Breast epithelium (tissue), 4 donors: Measurements from ENCODE around the gene APOO. TPM values are rescaled to one million over a fixed set of nuclear protein-coding genes. Genes with fewer than 3 reads are reported as not detected.

Experiments
- DNase-seq, 2 donors: peaks; one replicate each; pipeline ENCODE4 v3.0.0-alpha.2; 2019; ENCODE audit warnings: low spot score in 2 of 2
- H3K27ac ChIP-seq, 2 donors: fragments of 200-600 bp; sonication (generic) in 1 of 2; one replicate each; pipeline ENCODE4 v1.5.1; 2016 to 2019; ENCODE audit warnings: mild to moderate bottlenecking in 1 of 2
- H3K27me3 ChIP-seq, 2 donors: fragments of 200-600 bp; sonication (generic) in 1 of 2; one replicate each; pipeline versions ENCODE4 v1.5.1 to v1.6.0; 2017 to 2019; ENCODE audit warnings: control low read depth in 1 of 2, mild to moderate bottlenecking in 1 of 2
- H3K36me3 ChIP-seq: fragments of 200-600 bp; one replicate; pipeline ENCODE4 v1.5.1; 2019
- H3K4me1 ChIP-seq, 2 donors: fragments of 200-600 bp; sonication (generic); one replicate each; pipeline ENCODE4 v1.5.1; 2016 to 2019; ENCODE audit warnings: control low read depth in 1 of 2
- H3K4me3 ChIP-seq, 3 donors: fragments of 200-600 bp; sonication (generic); 1 replicate in 2 of 3; 2 replicates in 1 of 3; pipeline ENCODE4 v1.5.1; 2016 to 2019; ENCODE audit warnings: mild to moderate bottlenecking in 3 of 3, moderate library complexity in 2 of 3
- H3K9me3 ChIP-seq, 2 donors: fragments of 200-600 bp; sonication (generic) in 1 of 2; one replicate each; pipeline ENCODE4 v1.5.1; 2016 to 2019; ENCODE audit warnings: control low read depth in 1 of 2
- POLR2A ChIP-seq: fragments of 450-650 bp; IDR thresholded peaks from one replicate; pipeline ENCODE4 v1.6.1; 2016; ENCODE audit warnings: antibody characterized with exemption, mild to moderate bottlenecking, moderate library complexity
- POLR2AphosphoS5 ChIP-seq, 3 donors: sonication (generic); formaldehyde crosslinking; IDR thresholded peaks; one replicate each; pipeline ENCODE4 v1.6.1; 2017; ENCODE audit warnings: antibody characterized with exemption in 3 of 3
- intact Hi-C: fragments of 100-400 bp; cut with DNase I; formaldehyde crosslinking; loops from one replicate; pipeline ENCODE4 v1.15.1; 2023; ENCODE audit warnings: low total_unique reads
- total RNA-seq, 3 donors: library from RNA; depleted of rRNA; stranded (reverse); fragments of >200 nt; gene quantifications; one replicate each; pipeline ENCODE4 v1.1.0, GENCODE V29; 2016
- TF ChIP-seq, protein P1 (sequence below), 3 donors: fragments of 450-650 bp; IDR thresholded peaks; one replicate each; pipeline ENCODE4 v1.5.1; 2016 to 2017; ENCODE audit warnings: antibody characterized with exemption in 3 of 3, mild to moderate bottlenecking in 3 of 3, moderate library complexity in 3 of 3

Gene APOO
- total RNA-seq, 3 donors from 2014 or later = 5.8 to 16.7 (median 16.1) TPM

DNA sequence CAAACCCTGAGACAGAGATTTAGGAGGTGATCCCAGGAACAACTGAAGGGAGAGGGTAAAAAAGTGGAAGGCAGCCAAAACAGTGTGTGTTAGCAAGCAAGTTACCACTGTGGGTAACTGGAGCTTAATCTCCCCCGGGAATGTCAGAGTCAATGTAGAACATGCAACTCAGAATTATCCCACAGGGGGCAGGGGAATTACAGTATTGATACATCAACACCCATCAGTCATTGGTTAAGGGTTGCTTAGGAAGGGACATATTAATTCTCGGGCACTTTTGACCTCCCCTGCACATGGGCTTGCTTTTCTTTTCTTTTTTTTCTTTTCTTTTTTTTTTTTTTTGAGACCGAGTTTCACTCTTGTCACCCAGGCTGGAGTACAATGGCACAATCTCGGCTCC, 29.4 kb upstream of the APOO start:
- no peak overlapping the region for H3K4me3 ChIP-seq
- no peaks in the 10 kb centered on the region for H3K4me1 ChIP-seq
- TF ChIP-seq POLR2AphosphoS5 (IDR thresholded peaks at IDR 0.05) = no peak
- TF ChIP-seq, protein P1, sequence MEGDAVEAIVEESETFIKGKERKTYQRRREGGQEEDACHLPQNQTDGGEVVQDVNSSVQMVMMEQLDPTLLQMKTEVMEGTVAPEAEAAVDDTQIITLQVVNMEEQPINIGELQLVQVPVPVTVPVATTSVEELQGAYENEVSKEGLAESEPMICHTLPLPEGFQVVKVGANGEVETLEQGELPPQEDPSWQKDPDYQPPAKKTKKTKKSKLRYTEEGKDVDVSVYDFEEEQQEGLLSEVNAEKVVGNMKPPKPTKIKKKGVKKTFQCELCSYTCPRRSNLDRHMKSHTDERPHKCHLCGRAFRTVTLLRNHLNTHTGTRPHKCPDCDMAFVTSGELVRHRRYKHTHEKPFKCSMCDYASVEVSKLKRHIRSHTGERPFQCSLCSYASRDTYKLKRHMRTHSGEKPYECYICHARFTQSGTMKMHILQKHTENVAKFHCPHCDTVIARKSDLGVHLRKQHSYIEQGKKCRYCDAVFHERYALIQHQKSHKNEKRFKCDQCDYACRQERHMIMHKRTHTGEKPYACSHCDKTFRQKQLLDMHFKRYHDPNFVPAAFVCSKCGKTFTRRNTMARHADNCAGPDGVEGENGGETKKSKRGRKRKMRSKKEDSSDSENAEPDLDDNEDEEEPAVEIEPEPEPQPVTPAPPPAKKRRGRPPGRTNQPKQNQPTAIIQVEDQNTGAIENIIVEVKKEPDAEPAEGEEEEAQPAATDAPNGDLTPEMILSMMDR (IDR thresholded peaks at IDR 0.05) = no peak
- TF ChIP-seq POLR2A = no peak
- H3K9me3 ChIP-seq = no peaks in the 10 kb centered on the region
- intact Hi-C loops = no loop called here
- peaks cover 0 to 44% of the 10 kb centered on the region in 2 donors for H3K27me3 ChIP-seq
- DNase-seq = no peak
- H3K36me3 ChIP-seq = no peaks in the 10 kb centered on the region
- no peak overlapping the region for H3K27ac ChIP-seq

- TF ChIP-seq POLR2A (no peak), POLR2AphosphoS5 (IDR thresholded peaks at IDR 0.05) (no peak)
- TF ChIP-seq, protein P1 (IDR thresholded peaks at IDR 0.05) = no peak
- DNase-seq = no peak
- Histone ChIP-seq H3K27ac (no peak overlapping the region), H3K4me1 (no peaks in the 10 kb centered on the region), H3K36me3 (no peaks in the 10 kb centered on the region), H3K4me3 (no peak overlapping the region), H3K9me3 (no peaks in the 10 kb centered on the region), H3K27me3 (peaks cover 0 to 40% of the 10 kb centered on the region in 2 donors)
- intact Hi-C loops = no loop called here
Observed at GRCh38 chrX:23936180-23936579, 28.4 kb upstream of the APOO start.

DNA sequence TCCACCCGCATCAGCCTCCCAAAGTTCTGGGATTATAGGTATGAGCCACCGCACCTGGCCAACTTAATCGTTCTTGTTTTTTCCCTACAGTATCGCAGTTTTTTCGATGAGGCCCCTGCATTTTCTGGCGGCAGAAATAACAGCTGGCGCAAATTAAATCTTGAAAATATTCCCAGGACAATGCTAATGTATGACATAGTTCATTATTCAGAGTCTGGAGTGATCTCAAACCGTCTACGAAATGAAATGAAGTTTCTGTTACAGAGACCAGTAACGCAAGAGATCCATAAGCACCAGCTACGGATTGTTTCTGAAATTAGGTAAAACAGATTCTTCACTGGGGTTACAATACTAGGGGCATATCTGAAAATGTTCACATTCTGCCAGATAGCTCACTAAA, 27.4 kb upstream of the APOO start:
- intact Hi-C loops = no loop called here
- peaks cover 0 to 36% of the 10 kb centered on the region in 2 donors for H3K27me3 ChIP-seq
- no peaks in the 10 kb centered on the region for H3K4me1 ChIP-seq
- H3K27ac ChIP-seq = no peak overlapping the region
- no peaks in the 10 kb centered on the region for H3K9me3 ChIP-seq
- no peaks in the 10 kb centered on the region for H3K36me3 ChIP-seq
- no peak overlapping the region for H3K4me3 ChIP-seq
- TF ChIP-seq, protein P1 (IDR thresholded peaks at IDR 0.05) = no peak
- TF ChIP-seq POLR2AphosphoS5 (IDR thresholded peaks at IDR 0.05) = no peak
- TF ChIP-seq POLR2A = no peak
- DNase-seq = no peak

- intact Hi-C loops = no loop called here
Observed at GRCh38 chrX:23932046-23932445, 24.3 kb upstream of the APOO start.

DNA sequence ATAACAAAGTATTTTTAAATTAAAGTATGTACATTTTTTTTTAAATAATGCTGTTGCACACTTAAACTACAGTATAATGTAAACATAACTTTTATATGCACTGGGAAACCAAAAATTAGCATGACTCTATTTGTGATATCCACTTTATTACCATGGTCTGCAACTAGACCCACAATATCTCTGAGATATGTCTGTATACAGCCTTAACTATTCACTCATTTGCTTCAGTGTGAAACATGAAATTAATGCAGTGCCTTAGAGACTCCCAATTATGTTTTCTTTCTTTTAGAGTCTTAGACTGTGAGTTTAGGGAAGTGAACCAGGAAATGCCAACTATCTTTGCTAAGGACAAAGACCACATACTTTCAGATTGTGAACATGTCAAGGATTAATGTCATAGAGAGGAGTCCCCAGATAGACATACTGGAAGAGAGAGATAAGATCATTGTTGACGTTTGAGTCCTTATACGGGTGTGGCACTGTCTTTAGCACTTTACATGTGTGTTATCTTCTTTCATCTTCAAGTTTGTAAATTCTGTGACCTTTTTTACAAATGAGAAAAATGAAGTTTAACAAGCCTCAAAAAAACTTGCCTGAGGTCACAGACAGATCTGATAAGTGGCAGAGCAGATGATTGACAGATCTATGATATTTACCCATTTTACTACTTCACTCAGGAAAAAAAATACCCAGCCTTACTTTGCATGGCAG, 23.3 kb upstream of the APOO start:
- intact Hi-C loops = no loop called here
- Histone ChIP-seq H3K4me3 (no peak overlapping the region), H3K27me3 (peaks cover 0 to 28% of the 10 kb centered on the region in 2 donors), H3K9me3 (no peaks in the 10 kb centered on the region), H3K4me1 (no peaks in the 10 kb centered on the region), H3K27ac (no peak overlapping the region), H3K36me3 (no peaks in the 10 kb centered on the region)
- TF ChIP-seq, protein P1 (IDR thresholded peaks at IDR 0.05) = no peak
- TF ChIP-seq POLR2A (no peak), POLR2AphosphoS5 (IDR thresholded peaks at IDR 0.05) (no peak)
- no peak for DNase-seq

More at GRCh38 chrX:23932046-23932445, 24.3 kb upstream of the APOO start:
- TF ChIP-seq POLR2A (no peak), POLR2AphosphoS5 (IDR thresholded peaks at IDR 0.05) (no peak)
- TF ChIP-seq, protein P1 (IDR thresholded peaks at IDR 0.05) = no peak
- Histone ChIP-seq H3K27me3 (peaks cover 0 to 35% of the 10 kb centered on the region in 2 donors), H3K27ac (no peak overlapping the region), H3K36me3 (no peaks in the 10 kb centered on the region), H3K9me3 (no peaks in the 10 kb centered on the region), H3K4me3 (no peak overlapping the region), H3K4me1 (no peaks in the 10 kb centered on the region)
- DNase-seq = no peak
